ENCODE results near the gene TAS2R42. TPM values are rescaled to one million over a fixed set of nuclear protein-coding genes. Genes with fewer than 3 reads are reported as not detected.

Gene TAS2R42
- total and polyA plus RNA-seq, 2 donors, result 0.05 to 0.09 TPM

- 98% methylated on average over 1 of the region's 1 CpG for WGBS
- Histone ChIP-seq H3K9me3 (ENCODE audit: control insufficient read depth in 2 of 2, insufficient read depth in 1 of 2, low read length in 1 of 2) (peaks cover 0 to 4% of the 10 kb centered on the region in 2 donors), H3K27ac (ENCODE audit: low read depth in 1 of 2, low read length in 1 of 2) (no peak overlapping the region)
Observed at GRCh38 chr12:11154400-11154925, 32.3 kb downstream of the TAS2R42 start.

GRCh38 chr12:11152725-11153124 is 34.0 kb downstream of the TAS2R42 start:
- Histone ChIP-seq H3K9me3 (ENCODE audit: control insufficient read depth in 2 of 2, insufficient read depth in 1 of 2, low read length in 1 of 2) (peaks cover 0 to 4% of the 10 kb centered on the region in 2 donors), H3K27me3 (ENCODE audit: control insufficient read depth in 2 of 2, insufficient read depth in 1 of 2, low read length in 1 of 2) (no peaks in the 10 kb centered on the region), H3K4me1 (ENCODE audit: control insufficient read depth in 2 of 2, insufficient read depth in 2 of 2, low read length in 2 of 2) (no peaks in the 10 kb centered on the region), H3K27ac (ENCODE audit: low read depth in 1 of 2, low read length in 1 of 2) (no peak overlapping the region), H3K4me3 (ENCODE audit: low read length in 2 of 2) (no peak overlapping the region), H3K36me3 (ENCODE audit: control insufficient read depth in 2 of 2, insufficient read depth in 2 of 2, low read length in 1 of 2) (peaks cover 0 to 4% of the 10 kb centered on the region in 2 donors)
- DNase-seq (ENCODE audit: low read depth in 6 of 9, low spot score in 9 of 9), result no peak
- 95% methylated on average over 2 of the region's 2 CpGs for WGBS

More at GRCh38 chr12:11154400-11154925, 32.3 kb downstream of the TAS2R42 start:
- Histone ChIP-seq H3K27me3 (ENCODE audit: control insufficient read depth in 2 of 2, insufficient read depth in 1 of 2, low read length in 1 of 2) (no peaks in the 10 kb centered on the region), H3K4me1 (ENCODE audit: control insufficient read depth in 2 of 2, insufficient read depth in 2 of 2, low read length in 2 of 2) (no peaks in the 10 kb centered on the region), H3K4me3 (ENCODE audit: low read length in 2 of 2) (no peak overlapping the region), H3K36me3 (ENCODE audit: control insufficient read depth in 2 of 2, insufficient read depth in 2 of 2, low read length in 1 of 2) (peaks cover 0 to 4% of the 10 kb centered on the region in 2 donors)
- no peak for DNase-seq (ENCODE audit: low read depth in 6 of 9, low spot score in 9 of 9)

- Histone ChIP-seq H3K4me1 (ENCODE audit: control insufficient read depth in 2 of 2, insufficient read depth in 2 of 2, low read length in 2 of 2) (no peaks in the 10 kb centered on the region), H3K36me3 (ENCODE audit: control insufficient read depth in 2 of 2, insufficient read depth in 2 of 2, low read length in 1 of 2) (peaks cover 0 to 4% of the 10 kb centered on the region in 2 donors), H3K4me3 (ENCODE audit: low read length in 2 of 2) (no peak overlapping the region), H3K9me3 (ENCODE audit: control insufficient read depth in 2 of 2, insufficient read depth in 1 of 2, low read length in 1 of 2) (peaks cover 0 to 4% of the 10 kb centered on the region in 2 donors), H3K27me3 (ENCODE audit: control insufficient read depth in 2 of 2, insufficient read depth in 1 of 2, low read length in 1 of 2) (no peaks in the 10 kb centered on the region), H3K27ac (ENCODE audit: low read depth in 1 of 2, low read length in 1 of 2) (no peak overlapping the region)
- 72% methylated on average over 1 of the region's 1 CpG for WGBS
- no peak for DNase-seq (ENCODE audit: low read depth in 6 of 9, low spot score in 9 of 9)
Observed at GRCh38 chr12:11150832-11151231, 35.9 kb downstream of the TAS2R42 start.

- Histone ChIP-seq H3K4me3 (ENCODE audit: low read length in 2 of 2) (no peak overlapping the region), H3K27ac (ENCODE audit: low read depth in 1 of 2, low read length in 1 of 2) (no peak overlapping the region), H3K36me3 (ENCODE audit: control insufficient read depth in 2 of 2, insufficient read depth in 2 of 2, low read length in 1 of 2) (peaks cover 0 to 4% of the 10 kb centered on the region in 2 donors), H3K4me1 (ENCODE audit: control insufficient read depth in 2 of 2, insufficient read depth in 2 of 2, low read length in 2 of 2) (no peaks in the 10 kb centered on the region), H3K9me3 (ENCODE audit: control insufficient read depth in 2 of 2, insufficient read depth in 1 of 2, low read length in 1 of 2) (peaks cover 0 to 15% of the 10 kb centered on the region in 2 donors), H3K27me3 (ENCODE audit: control insufficient read depth in 2 of 2, insufficient read depth in 1 of 2, low read length in 1 of 2) (no peaks in the 10 kb centered on the region)
- no peak for DNase-seq (ENCODE audit: low read depth in 6 of 9, low spot score in 9 of 9)
- 100% methylated on average over 1 of the region's 1 CpG for WGBS
Observed at GRCh38 chr12:11147420-11147819, 39.3 kb downstream of the TAS2R42 start.

GRCh38 chr12:11144297-11144696 is 42.4 kb downstream of the TAS2R42 start:
- Histone ChIP-seq H3K9me3 (ENCODE audit: control insufficient read depth in 2 of 2, insufficient read depth in 1 of 2, low read length in 1 of 2) (peaks cover 0 to 10% of the 10 kb centered on the region in 2 donors), H3K4me1 (ENCODE audit: control insufficient read depth in 2 of 2, insufficient read depth in 2 of 2, low read length in 2 of 2) (no peaks in the 10 kb centered on the region), H3K4me3 (ENCODE audit: low read length in 2 of 2) (no peak overlapping the region), H3K27me3 (ENCODE audit: control insufficient read depth in 2 of 2, insufficient read depth in 1 of 2, low read length in 1 of 2) (no peaks in the 10 kb centered on the region), H3K27ac (ENCODE audit: low read depth in 1 of 2, low read length in 1 of 2) (no peak overlapping the region), H3K36me3 (ENCODE audit: control insufficient read depth in 2 of 2, insufficient read depth in 2 of 2, low read length in 1 of 2) (peaks cover 0 to 3% of the 10 kb centered on the region in 2 donors)
- no peak for DNase-seq (ENCODE audit: low read depth in 6 of 9, low spot score in 9 of 9)
- WGBS, result 95% methylated on average over 5 of the region's 5 CpGs

GRCh38 chr12:11143352-11143751 is 43.4 kb downstream of the TAS2R42 start:
- H3K27me3 ChIP-seq (ENCODE audit: control insufficient read depth in 2 of 2, insufficient read depth in 1 of 2, low read length in 1 of 2), result no peaks in the 10 kb centered on the region
- H3K36me3 ChIP-seq (ENCODE audit: control insufficient read depth in 2 of 2, insufficient read depth in 2 of 2, low read length in 1 of 2), result peaks cover 0 to 3% of the 10 kb centered on the region in 2 donors
- H3K4me3 ChIP-seq (ENCODE audit: low read length in 2 of 2), result no peak overlapping the region
- no peaks in the 10 kb centered on the region for H3K4me1 ChIP-seq (ENCODE audit: control insufficient read depth in 2 of 2, insufficient read depth in 2 of 2, low read length in 2 of 2)
- H3K27ac ChIP-seq (ENCODE audit: low read depth in 1 of 2, low read length in 1 of 2), result no peak overlapping the region
- no peak for DNase-seq (ENCODE audit: low read depth in 6 of 9, low spot score in 9 of 9)
- peaks cover 0 to 10% of the 10 kb centered on the region in 2 donors for H3K9me3 ChIP-seq (ENCODE audit: control insufficient read depth in 2 of 2, insufficient read depth in 1 of 2, low read length in 1 of 2)
- 84% methylated on average over 2 of the region's 2 CpGs for WGBS

- Histone ChIP-seq H3K27ac (ENCODE audit: low read depth in 1 of 2, low read length in 1 of 2) (no peak overlapping the region), H3K9me3 (ENCODE audit: control insufficient read depth in 2 of 2, insufficient read depth in 1 of 2, low read length in 1 of 2) (no peaks in the 10 kb centered on the region), H3K4me1 (ENCODE audit: control insufficient read depth in 2 of 2, insufficient read depth in 2 of 2, low read length in 2 of 2) (no peaks in the 10 kb centered on the region), H3K4me3 (ENCODE audit: low read length in 2 of 2) (no peak overlapping the region), H3K36me3 (ENCODE audit: control insufficient read depth in 2 of 2, insufficient read depth in 2 of 2, low read length in 1 of 2) (no peaks in the 10 kb centered on the region), H3K27me3 (ENCODE audit: control insufficient read depth in 2 of 2, insufficient read depth in 1 of 2, low read length in 1 of 2) (no peaks in the 10 kb centered on the region)
- WGBS, result 71% methylated on average over 2 of the region's 2 CpGs
- DNase-seq (ENCODE audit: low read depth in 6 of 9, low spot score in 9 of 9), result no peak
Observed at GRCh38 chr12:11136075-11136474, 50.7 kb downstream of the TAS2R42 start.

Other genes starting within 250 kb of the TAS2R42 start
- gene TAS2R14, start 247.7 kb downstream of the TAS2R42 start, total RNA-seq, result 1.0 TPM
- 5.3 TPM for gene TAS2R14, start 247.7 kb downstream of the TAS2R42 start, polyA plus RNA-seq
- gene TAS2R50, start 200.0 kb downstream of the TAS2R42 start, total RNA-seq, result 0.47 TPM
- gene TAS2R50, start 200.0 kb downstream of the TAS2R42 start, polyA plus RNA-seq, result not detected
- 0.76 TPM for gene TAS2R20, start 188.6 kb downstream of the TAS2R42 start, total RNA-seq
- gene TAS2R20, start 188.6 kb downstream of the TAS2R42 start, polyA plus RNA-seq, result 0.30 TPM
- gene TAS2R19, start 164.3 kb downstream of the TAS2R42 start, total RNA-seq, result 2.0 TPM
- gene TAS2R19, start 164.3 kb downstream of the TAS2R42 start, polyA plus RNA-seq, result 1.6 TPM
- 2.0 TPM for gene TAS2R31, start 155.5 kb downstream of the TAS2R42 start, total RNA-seq
- gene TAS2R31, start 155.5 kb downstream of the TAS2R42 start, polyA plus RNA-seq, result 0.75 TPM
- gene TAS2R46, start 124.6 kb downstream of the TAS2R42 start, total RNA-seq, result 0.61 TPM
- 0.05 TPM for gene TAS2R46, start 124.6 kb downstream of the TAS2R42 start, polyA plus RNA-seq
- gene TAS2R43, start 94.6 kb downstream of the TAS2R42 start, total RNA-seq, result 0.94 TPM
- gene TAS2R43, start 94.6 kb downstream of the TAS2R42 start, polyA plus RNA-seq, result 0.14 TPM
- gene TAS2R30, start 52.3 kb downstream of the TAS2R42 start, total RNA-seq, result 1.7 TPM
- 0.14 TPM for gene TAS2R30, start 52.3 kb downstream of the TAS2R42 start, polyA plus RNA-seq
- 9.6 TPM for gene SMIM10L1, start 15.7 kb downstream of the TAS2R42 start, total RNA-seq
- gene SMIM10L1, start 15.7 kb downstream of the TAS2R42 start, polyA plus RNA-seq, result 16.9 TPM
- 0.66 TPM for gene PRB3, start 82.8 kb upstream of the TAS2R42 start, total RNA-seq
- 2.4 TPM for gene PRB3, start 82.8 kb upstream of the TAS2R42 start, polyA plus RNA-seq
- 0.09 TPM for gene PRB4, start 123.5 kb upstream of the TAS2R42 start, total RNA-seq
- gene PRB4, start 123.5 kb upstream of the TAS2R42 start, polyA plus RNA-seq, result 1.6 TPM
- gene PRB2, start 208.6 kb upstream of the TAS2R42 start, total RNA-seq, result 0.05 TPM
- gene PRB2, start 208.6 kb upstream of the TAS2R42 start, polyA plus RNA-seq, result 0.94 TPM